Suprapubic skin (tissue), 4 donors: ENCODE data around the gene MOCS2. TPM values are rescaled to one million over a fixed set of nuclear protein-coding genes. Genes with fewer than 3 reads are reported as not detected.

Experiments
- DNase-seq, 2 donors: peaks; one replicate each; pipeline ENCODE4 v3.0.0-alpha.2; 2019; ENCODE audit warnings: low spot score in 2 of 2
- H3K27ac ChIP-seq: fragments of 200-600 bp; sonication (generic); one replicate; pipeline ENCODE4 v1.5.1; 2019
- H3K27me3 ChIP-seq: fragments of 200-600 bp; sonication (generic); one replicate; pipeline ENCODE4 v1.5.1; 2019
- H3K36me3 ChIP-seq: fragments of 200-600 bp; sonication (generic); one replicate; pipeline ENCODE4 v1.5.1; 2019
- H3K4me1 ChIP-seq: fragments of 200-600 bp; sonication (generic); one replicate; pipeline ENCODE4 v1.5.1; 2019
- H3K4me3 ChIP-seq: fragments of 200-600 bp; sonication (generic); one replicate; pipeline ENCODE4 v1.5.1; 2019; ENCODE audit warnings: mild to moderate bottlenecking
- H3K9me3 ChIP-seq: fragments of 200-600 bp; sonication (generic); one replicate; pipeline ENCODE4 v1.5.1; 2019
- EP300 ChIP-seq: sonication (generic); formaldehyde crosslinking; IDR thresholded peaks from one replicate; pipeline ENCODE4 v1.6.1; 2017; ENCODE audit warnings: antibody characterized with exemption
- POLR2A ChIP-seq, 2 donors: fragments of 450-650 bp; IDR thresholded peaks; one replicate each; pipeline ENCODE4 v1.6.1; 2017; ENCODE audit warnings: antibody characterized with exemption in 2 of 2, mild to moderate bottlenecking in 2 of 2, moderate library complexity in 2 of 2
- POLR2AphosphoS5 ChIP-seq, 3 donors: sonication (generic); formaldehyde crosslinking; IDR thresholded peaks; one replicate each; pipeline ENCODE4 v1.6.1; 2017; ENCODE audit warnings: antibody characterized with exemption in 3 of 3
- WGBS: methylation state at CpG from one replicate; pipeline ENCODE4 v1.1.5; 2018; 5-methylcytosine and 5-hydroxymethylcytosine counted together
- total RNA-seq, 4 donors: library from RNA; depleted of rRNA; stranded (reverse); fragments of >200 nt; gene quantifications; one replicate each; pipeline ENCODE4 v1.1.0, GENCODE V29; 2016
- TF ChIP-seq, protein P1 (sequence below), 2 donors: fragments of 200-600 bp in 1 of 2; fragments of 450-650 bp in 1 of 2; sonication (generic) in 1 of 2; IDR thresholded peaks; one replicate each; pipeline ENCODE4 v1.5.1; 2016 to 2019; ENCODE audit warnings: antibody characterized with exemption in 2 of 2, mild to moderate bottlenecking in 1 of 2, moderate library complexity in 1 of 2

The MOCS2 gene
- total RNA-seq, 4 donors from 2014 or later: 17.4 to 31.0 (median 23.0) TPM

DNA sequence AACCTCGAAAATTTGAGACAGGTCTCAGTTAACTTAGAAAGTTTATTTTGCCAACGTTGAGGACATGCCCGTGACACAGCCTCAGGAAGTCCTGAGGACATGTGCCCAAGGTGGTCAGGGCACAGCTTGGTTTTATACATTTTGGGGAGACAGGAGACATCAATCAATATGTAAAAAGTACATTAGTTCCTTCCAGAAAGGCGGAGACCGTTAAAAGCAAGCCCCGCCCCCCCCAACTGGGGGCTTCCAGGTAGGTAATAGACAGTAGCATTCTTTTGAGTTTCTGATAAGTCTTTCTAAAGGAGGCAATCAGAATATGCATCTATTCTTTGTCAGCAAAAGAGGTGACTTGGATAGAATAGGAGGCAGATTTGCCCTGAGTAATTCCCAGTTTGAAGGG is 599 bp upstream of the MOCS2 start:
- Histone ChIP-seq H3K4me3 (peak overlapping the region; percentile 86), H3K4me1 (peaks cover 22% of the 10 kb centered on the region), H3K27me3 (no peaks in the 10 kb centered on the region), H3K27ac (peak overlapping the region; percentile 61), H3K36me3 (no peaks in the 10 kb centered on the region), H3K9me3 (no peaks in the 10 kb centered on the region)
- TF ChIP-seq, protein P1, sequence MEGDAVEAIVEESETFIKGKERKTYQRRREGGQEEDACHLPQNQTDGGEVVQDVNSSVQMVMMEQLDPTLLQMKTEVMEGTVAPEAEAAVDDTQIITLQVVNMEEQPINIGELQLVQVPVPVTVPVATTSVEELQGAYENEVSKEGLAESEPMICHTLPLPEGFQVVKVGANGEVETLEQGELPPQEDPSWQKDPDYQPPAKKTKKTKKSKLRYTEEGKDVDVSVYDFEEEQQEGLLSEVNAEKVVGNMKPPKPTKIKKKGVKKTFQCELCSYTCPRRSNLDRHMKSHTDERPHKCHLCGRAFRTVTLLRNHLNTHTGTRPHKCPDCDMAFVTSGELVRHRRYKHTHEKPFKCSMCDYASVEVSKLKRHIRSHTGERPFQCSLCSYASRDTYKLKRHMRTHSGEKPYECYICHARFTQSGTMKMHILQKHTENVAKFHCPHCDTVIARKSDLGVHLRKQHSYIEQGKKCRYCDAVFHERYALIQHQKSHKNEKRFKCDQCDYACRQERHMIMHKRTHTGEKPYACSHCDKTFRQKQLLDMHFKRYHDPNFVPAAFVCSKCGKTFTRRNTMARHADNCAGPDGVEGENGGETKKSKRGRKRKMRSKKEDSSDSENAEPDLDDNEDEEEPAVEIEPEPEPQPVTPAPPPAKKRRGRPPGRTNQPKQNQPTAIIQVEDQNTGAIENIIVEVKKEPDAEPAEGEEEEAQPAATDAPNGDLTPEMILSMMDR (IDR thresholded peaks at IDR 0.05): no peak
- TF ChIP-seq POLR2AphosphoS5 (IDR thresholded peaks at IDR 0.05) (no peak), EP300 (no peak), POLR2A (IDR thresholded peaks at IDR 0.05) (no peak)
- WGBS: 20% methylated on average over 6 of the region's 6 CpGs
- no peak for DNase-seq

DNA sequence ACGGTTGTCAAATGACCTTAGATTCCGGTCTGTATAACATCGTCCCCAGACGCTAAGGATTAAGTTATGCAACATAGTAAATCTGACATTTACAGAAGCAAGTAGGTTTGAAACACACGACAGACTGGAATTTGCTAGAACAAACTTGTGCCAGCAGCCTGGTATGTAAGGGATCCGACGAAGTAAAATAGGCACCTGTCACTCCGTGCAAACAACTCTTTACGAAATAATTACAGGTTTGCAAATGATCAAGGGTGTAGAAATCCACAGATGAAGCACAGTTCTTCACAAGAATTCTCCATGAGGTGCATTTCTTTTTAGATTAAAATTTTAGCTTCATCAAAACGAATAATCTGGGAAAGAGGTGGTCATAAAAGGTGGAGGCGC is 508 bp downstream of the MOCS2 start:
- 2% methylated on average over 11 of the region's 11 CpGs for WGBS
- peak overlapping the region; percentile 61 for H3K27ac ChIP-seq

DNA sequence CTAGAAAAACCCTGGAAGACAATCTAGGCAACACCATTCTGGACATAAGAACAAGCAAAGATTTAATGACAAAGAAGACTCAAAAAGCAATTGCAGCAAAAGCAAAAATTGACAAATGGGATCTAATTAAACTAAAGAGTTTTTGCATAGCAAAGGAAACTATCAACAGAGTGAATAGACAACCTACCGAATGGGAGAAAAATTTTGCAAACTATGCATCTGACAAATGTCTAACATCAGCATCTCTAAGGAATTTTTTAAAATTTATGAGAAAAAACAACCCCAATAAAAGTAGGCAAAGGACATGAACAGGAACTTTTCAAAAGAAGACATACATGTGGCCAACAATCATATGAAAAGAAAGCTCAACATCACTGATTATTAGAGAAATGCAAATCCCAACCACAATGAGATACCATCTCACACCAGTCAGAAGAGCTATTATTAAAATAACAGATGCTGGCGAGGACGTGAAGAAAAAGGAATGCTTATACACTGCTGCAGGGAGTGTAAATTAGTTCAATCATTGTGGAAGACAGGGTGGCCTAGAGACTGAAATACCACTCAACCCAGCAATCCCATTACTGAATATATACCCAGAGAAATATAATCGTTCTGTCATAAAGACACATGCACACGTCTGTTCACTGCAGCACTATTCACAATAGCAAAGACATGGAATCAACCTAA is 3.8 kb downstream of the MOCS2 start:
- peaks cover 15% of the 10 kb centered on the region for H3K36me3 ChIP-seq
- TF ChIP-seq EP300 (no peak), POLR2A (IDR thresholded peaks at IDR 0.05) (no peak), POLR2AphosphoS5 (IDR thresholded peaks at IDR 0.05) (no peak)
- TF ChIP-seq, protein P1 (IDR thresholded peaks at IDR 0.05): no peak
- 85% methylated on average over 5 of the region's 5 CpGs for WGBS

More for the DNA sequence above, 508 bp downstream of the MOCS2 start:
- Histone ChIP-seq H3K9me3 (no peaks in the 10 kb centered on the region), H3K27me3 (no peaks in the 10 kb centered on the region), H3K36me3 (no peaks in the 10 kb centered on the region), H3K4me1 (peaks cover 22% of the 10 kb centered on the region), H3K4me3 (peak overlapping the region; percentile 86)
- no peak for DNase-seq
- TF ChIP-seq EP300 (no peak), POLR2A (IDR thresholded peaks at IDR 0.05) (no peak), POLR2AphosphoS5 (IDR thresholded peaks at IDR 0.05) (no peak)
- TF ChIP-seq, protein P1 (IDR thresholded peaks at IDR 0.05): no peak

DNA sequence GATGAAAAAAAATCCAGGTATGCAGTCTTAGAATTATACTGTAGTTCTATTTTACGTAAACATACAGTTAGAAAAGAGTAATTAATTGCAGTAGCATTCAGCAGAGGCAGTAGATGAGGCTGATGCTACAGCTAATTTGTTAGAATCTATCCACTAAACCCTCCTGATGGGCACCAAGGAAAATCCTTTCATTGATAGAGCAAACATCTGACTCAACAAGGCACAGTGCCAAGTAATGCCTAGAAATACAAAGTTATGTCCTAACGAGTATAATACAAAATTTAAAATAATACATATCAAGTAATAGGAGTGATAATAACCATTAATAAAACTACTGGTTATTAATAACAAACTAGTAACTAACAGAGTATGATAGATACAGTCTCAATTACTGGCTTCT is 9.0 kb downstream of the MOCS2 start:
- no peak for TF ChIP-seq POLR2A (IDR thresholded peaks at IDR 0.05)
- no peak for TF ChIP-seq EP300
- TF ChIP-seq POLR2AphosphoS5 (IDR thresholded peaks at IDR 0.05): no peak
- TF ChIP-seq, protein P1 (IDR thresholded peaks at IDR 0.05): no peak
- 67% methylated on average over 2 of the region's 2 CpGs for WGBS
- H3K4me1 ChIP-seq: no peaks in the 10 kb centered on the region
- no peak for DNase-seq
- no peaks in the 10 kb centered on the region for H3K9me3 ChIP-seq
- peaks cover 58% of the 10 kb centered on the region for H3K36me3 ChIP-seq
- no peak overlapping the region for H3K27ac ChIP-seq
- H3K4me3 ChIP-seq: no peak overlapping the region
- no peaks in the 10 kb centered on the region for H3K27me3 ChIP-seq

More for the DNA sequence above, 3.8 kb downstream of the MOCS2 start:
- Histone ChIP-seq H3K27ac (no peak overlapping the region), H3K9me3 (no peaks in the 10 kb centered on the region), H3K4me3 (no peak overlapping the region), H3K4me1 (peaks cover 22% of the 10 kb centered on the region), H3K27me3 (no peaks in the 10 kb centered on the region)
- no peak for DNase-seq

DNA sequence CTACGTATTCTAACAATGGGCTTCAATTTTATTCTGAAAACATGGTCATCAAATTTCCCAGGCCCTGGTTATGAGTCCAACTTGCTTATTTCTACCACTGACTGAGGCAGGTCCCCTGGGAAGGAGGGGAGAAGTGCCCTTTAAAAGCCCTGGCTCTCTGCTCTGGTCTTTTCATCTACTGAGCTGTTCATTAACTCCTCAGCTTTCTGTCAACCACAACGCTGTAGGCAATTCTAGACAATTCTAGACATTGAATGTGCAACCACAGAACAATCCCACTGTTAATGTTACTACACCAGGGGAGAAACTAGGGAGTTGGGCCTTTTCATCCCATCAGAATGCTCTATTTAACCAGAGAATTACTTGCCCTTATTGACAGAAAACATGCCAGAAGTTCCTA is 10.0 kb downstream of the MOCS2 start:
- H3K4me1 ChIP-seq: no peaks in the 10 kb centered on the region
- WGBS: 71% methylated on average over 2 of the region's 2 CpGs
- no peak for DNase-seq
- H3K27me3 ChIP-seq: no peaks in the 10 kb centered on the region
- H3K9me3 ChIP-seq: no peaks in the 10 kb centered on the region
- H3K27ac ChIP-seq: no peak overlapping the region
- H3K36me3 ChIP-seq: peaks cover 61% of the 10 kb centered on the region
- no peak for TF ChIP-seq EP300
- TF ChIP-seq, protein P1 (IDR thresholded peaks at IDR 0.05): no peak
- TF ChIP-seq POLR2AphosphoS5 (IDR thresholded peaks at IDR 0.05): no peak
- no peak for TF ChIP-seq POLR2A (IDR thresholded peaks at IDR 0.05)
- no peak overlapping the region for H3K4me3 ChIP-seq
